GM19023 (cell line): ENCODE results near the gene YKT6.
"Not testable (repeated sequence)": the region's sequence is repeated elsewhere in the genome, so short reads cannot be mapped to it uniquely, and the experiment has no call there.

Experiments used
- ATAC-seq: cut with Tn5 transposase; IDR thresholded peaks from one replicate; pipeline ENCODE4 v1.9.1; 2021; ENCODE audit warnings: mild to moderate bottlenecking, moderate library complexity; ENCODE audit not compliant: unreplicated experiment

The YKT6 gene

GRCh38 chr7:44193011-44193802 is 7.6 kb upstream of the YKT6 start:
- ATAC-seq: no peak

DNA sequence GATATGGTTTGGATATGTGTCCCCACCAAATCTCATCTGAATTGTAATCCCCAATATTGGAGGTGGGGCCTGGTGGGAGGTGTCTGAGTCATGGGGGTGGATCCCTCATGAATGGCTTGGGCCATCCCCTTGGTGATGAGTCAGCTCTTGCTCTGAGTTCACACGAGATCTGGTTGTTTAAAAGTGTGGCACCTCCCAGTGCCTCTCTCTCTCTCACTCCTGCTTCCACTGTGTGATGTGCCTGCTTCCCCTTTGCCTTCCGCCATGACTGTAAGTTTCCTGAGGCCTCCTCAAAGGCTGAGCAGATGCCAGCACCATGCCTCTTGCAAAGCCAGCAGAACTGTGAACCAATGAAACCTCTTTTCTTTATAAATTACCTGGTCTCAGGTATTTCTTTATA is 6.7 kb upstream of the YKT6 start:
- no peak for ATAC-seq

DNA sequence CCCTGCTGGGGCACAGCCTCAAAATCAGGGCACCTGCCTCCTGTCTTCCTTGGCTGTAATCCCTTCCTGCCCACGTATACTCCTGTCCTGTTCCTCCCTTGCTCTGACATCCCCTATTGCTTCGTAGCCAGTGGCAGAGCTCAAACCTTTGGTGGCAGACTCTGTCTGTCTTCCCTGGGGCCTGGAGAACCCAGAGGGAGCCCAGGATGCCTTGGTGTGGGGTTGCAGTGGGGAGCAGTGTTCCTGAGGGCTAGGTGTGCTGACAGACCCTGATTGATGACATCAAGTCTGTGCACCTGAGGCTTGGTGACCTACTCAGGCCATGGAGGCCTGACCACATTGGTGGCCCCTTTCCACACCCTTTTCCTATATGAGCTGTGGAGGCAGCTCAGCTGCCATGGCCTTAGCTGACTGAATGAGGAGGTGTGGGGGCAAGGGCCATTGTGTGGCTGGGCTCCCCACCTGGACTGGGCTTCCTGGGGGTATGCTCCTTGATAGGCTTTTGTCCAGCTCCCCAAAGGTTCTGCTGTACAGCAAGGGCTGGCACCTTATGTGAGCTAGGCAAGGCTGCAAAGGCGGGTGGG is 6.1 kb upstream of the YKT6 start:
- no peak for ATAC-seq

- no peak for ATAC-seq
These were observed 4.9 kb upstream of the YKT6 start for GRCh38 chr7:44195889-44196288.

DNA sequence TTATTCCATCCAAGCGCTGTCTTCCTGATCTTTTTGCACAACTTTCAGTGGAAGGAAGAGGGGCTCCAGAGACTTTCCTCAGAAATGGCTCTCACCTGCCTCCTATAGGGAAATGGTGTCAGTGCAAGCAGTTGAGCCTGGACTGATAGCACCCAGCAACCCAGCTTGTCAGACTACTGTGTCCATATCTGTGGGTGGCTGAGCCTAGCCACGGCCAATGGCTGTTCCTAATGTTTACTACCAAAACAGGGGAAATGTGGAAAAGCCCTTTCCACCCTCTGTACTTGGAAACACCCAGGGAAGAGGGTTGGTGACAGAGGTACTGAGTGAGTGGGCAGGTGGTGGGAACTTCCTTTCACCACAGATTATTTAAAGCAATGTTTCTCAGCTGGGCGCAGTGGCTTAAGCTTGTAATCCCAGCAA is 4.3 kb upstream of the YKT6 start:
- no peak for ATAC-seq

DNA sequence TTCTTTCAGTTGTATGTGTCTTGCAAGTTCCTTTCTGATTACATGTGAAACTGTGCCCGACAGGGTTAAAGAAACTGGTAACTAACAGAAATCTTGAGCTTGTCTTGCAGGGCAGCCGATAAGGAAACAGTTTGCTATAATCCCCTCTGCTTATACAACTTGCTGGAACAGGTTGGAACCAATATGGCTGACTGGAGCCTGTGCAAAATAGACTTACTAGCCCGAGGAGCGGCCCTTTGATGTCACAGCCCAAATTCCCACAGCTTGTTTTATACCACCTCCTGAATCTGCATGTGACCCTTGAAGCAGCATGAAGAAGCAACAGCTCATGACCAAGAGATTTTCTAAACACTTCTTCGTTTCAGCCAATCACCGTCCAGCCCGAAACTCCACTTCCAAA is 3.3 kb upstream of the YKT6 start:
- no peak for ATAC-seq

DNA sequence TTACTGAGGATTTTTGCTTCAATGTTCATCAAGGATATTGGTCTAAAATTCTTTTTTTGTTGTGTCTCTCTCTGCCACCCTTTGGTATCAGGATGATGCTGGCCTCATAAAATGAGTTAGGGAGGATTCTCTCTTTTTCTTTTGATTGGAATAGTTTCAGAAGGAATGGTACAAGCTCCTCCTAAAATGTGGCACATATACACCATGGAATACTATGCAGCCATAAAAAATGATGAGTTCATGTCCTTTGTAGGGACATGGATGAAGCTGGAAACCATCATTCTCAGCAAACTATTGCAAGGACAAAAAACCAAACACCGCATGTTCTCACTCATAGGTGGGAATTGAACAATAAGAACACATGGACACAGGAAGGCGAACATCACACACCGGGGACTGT is 615 bp upstream of the YKT6 start:
- not testable (repeated sequence) for ATAC-seq

DNA sequence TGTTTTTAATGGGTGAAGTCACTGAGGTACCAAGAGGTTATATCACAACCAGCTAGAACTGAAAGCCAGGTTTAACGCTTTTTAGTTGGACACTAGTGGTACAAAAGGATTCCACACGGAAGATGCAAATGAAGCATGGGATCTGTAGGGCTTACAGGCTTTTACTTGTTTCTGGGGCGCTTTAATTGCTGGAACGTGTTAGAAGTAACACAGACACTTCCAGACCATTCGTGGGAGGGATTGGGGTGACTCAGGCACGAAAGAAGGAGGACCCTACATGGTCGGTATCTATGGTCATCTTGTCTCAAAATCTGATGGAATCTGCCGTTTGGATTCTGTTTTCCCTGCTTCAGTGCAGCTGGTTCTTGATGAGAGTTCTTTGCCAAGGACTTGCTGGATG is 1.0 kb downstream of the YKT6 start:
- ATAC-seq: no peak

DNA sequence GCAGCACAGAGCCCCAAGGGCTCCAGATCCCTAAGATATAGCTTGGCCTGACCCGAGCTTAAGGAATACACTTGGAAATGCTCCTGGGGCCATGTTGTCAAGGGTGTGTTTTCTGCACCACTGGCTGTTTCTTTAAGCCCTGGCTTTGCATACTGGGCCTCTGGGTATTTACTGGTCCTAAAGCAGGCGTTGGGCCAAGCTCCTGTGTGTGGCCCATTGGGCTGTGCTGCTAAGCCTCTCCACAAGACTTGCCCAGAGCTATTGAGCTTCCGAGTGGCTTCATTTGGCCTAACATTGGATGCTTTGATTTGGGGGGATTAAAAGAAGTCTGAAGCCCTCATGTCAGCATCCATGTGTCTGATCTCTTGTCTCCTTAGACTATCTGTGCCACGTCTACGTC is 5.2 kb downstream of the YKT6 start:
- no peak for ATAC-seq

GRCh38 chr7:44208085-44208484 is 7.3 kb downstream of the YKT6 start:
- ATAC-seq: no peak

DNA sequence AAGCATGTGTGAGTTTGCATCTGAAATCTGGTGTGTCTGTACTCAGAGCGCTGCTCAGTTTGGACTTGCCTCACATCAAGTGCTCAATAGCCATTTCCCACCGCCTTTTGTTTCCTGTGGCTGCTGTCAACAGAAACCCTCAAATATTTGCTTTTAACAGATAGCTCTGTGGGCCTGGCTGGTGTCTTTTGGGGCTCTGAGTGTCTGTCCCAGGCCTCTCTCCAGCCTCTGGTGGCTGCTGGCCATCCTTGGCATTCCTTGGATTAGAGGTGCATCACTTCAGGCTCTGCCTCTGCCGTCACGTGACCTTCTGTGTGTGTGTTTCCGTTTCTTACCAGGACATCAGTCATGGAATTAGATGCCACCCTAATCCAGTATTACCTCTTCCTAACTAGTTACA is 9.3 kb downstream of the YKT6 start:
- ATAC-seq: no peak

DNA sequence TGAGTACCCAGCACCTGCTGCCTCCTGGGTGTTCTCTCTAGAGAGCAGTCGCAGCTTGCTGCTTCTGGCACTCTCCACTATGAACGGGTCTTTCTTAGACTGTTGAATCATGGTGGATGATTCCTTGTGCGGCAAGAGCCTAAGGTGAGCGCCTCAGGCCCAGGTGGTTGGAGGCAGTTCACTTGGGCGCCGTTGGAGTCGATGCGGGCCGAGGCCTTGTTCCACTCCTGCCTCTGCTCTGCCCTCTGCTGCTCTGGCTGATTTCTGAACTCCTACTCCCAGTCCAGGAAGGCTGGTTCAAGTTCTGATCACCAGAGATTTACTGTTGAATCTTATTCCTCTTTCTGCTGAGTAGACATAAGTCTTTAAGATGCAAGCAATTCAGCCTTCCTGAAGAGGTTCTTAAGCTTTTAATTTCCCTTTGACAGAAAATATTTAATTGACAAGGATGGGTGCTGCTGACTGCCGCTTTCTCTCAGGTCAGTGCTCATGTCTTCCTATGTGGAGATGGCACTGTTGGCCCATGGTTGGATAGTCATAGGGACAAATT is 10.4 kb downstream of the YKT6 start:
- no peak for ATAC-seq

GRCh38 chr7:44212018-44212417 is 11.2 kb downstream of the YKT6 start:
- ATAC-seq: no peak

DNA sequence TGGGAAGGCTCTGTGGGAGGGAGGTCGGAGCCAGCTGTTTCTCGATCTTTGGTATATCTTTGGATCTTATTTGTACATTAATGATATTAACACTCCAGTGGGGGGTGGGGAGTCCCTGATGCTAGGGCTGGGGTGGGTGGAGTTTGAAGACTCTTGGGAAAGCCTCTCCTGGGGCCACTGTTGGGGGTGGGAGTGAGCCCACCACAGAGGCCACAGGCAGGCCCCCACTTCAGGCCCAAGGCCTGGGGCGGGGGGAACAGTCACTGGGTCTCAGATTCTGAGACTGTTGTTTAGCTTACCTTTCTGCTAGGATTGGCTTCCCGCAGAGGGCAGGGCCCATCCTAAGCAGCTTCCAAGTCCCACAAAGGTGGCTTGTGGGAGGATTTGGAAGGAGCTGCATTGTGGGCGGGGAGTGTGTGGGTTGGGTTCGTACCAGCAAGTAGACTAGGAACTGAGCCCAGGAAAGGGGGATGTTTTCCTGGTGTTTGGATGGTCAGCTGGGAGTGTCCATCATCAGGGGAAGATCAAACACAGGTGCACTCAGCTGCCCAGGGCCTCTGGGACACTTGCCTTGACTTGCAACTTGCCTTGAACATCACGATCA is 11.9 kb downstream of the YKT6 start:
- ATAC-seq: no peak

GRCh38 chr7:44213206-44213876 is 12.6 kb downstream of the YKT6 start:
- ATAC-seq: no peak

DNA sequence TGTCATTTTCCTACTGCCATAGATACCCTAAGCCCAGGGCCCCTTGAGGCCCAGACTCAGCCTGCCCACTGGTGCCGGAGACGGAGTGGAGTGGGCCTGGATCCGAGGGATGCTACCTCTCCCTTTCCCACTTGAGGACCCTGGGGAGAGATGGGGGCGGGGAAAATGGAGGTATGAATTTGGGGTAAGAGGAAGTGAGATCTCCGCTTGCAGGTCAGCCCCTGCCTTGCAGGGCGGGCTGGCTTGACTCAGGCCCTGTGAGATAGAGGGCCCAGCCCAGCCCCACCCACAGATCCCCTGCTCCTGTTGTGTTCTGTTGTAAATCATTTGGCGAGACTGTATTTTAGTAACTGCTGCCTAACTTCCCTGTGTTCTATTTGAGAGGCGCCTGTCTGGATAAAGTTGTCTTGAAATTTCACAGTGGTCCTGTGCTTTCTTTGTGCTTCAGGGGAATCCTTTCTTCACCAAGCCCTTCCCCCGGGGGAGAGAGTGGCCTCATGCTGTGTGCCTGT is 13.2 kb downstream of the YKT6 start:
- no peak for ATAC-seq

GRCh38 chr7:44215531-44215930 is 14.8 kb downstream of the YKT6 start:
- ATAC-seq: no peak

DNA sequence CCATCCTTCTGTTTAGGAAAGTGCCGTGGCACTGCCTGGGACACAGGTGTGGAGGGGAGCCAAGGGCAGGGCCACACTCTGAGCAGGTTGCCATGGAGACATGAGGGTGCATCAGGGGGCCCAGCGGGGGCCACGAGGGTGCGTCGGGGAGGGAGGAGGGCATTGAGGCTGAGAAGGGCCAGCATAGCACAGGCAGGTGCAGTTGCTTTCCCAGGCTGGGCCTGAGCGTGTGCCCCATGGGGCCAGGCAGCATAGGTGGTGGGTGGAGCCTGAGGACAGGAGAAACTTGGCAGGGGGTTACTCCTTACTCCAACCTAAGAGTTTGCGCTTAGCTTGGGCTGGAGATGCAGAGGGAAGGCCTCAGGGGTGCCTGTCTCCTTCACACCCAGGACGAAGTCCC is 15.2 kb downstream of the YKT6 start:
- no peak for ATAC-seq

- no peak for ATAC-seq
These were observed 15.9 kb downstream of the YKT6 start for GRCh38 chr7:44216521-44217222.

DNA sequence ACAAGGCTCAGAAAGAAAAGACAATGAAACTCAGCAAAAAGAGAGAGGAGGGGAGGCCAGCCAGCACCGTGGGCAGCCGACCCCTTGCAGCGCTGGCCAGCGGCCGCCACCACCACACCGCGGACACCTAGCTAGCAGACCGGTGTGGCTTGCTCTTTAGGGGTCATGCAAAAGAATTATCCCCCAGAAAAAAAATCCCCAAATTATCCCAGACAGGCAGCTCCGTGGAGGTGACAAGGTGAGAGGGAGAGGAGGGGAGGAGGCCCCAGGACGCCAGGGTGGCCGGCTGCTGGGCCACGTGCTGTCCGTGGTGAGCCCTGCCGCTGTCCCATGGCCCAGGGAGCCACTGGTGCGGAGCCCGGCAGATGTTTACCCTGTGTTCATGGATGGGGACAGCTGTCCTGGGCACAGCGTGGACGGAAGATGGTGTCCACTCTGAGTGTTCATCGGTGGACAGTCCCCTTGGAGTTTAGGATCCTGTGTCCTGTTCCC is 16.5 kb downstream of the YKT6 start:
- ATAC-seq: no peak
